Thyroid gland (tissue), 4 donors: ENCODE results near the gene CTNNBL1.

Experiments used
- POLR2A ChIP-seq, 2 donors: fragments of 450-650 bp; IDR thresholded peaks; one replicate each; pipeline ENCODE4 v1.6.1; 2017; ENCODE audit warnings: antibody characterized with exemption in 2 of 2, mild to moderate bottlenecking in 2 of 2, moderate library complexity in 1 of 2
- TF ChIP-seq, protein P1 (sequence below), 6 experiments: fragments of 200-600 bp in 3 of 6; fragments of 450-650 bp in 3 of 6; sonication (generic) in 3 of 6; IDR thresholded peaks; one replicate each; pipeline ENCODE4 v1.5.1; 2016 to 2019; ENCODE audit warnings: antibody characterized with exemption in 6 of 6, mild to moderate bottlenecking in 2 of 6, inconsistent platforms in 1 of 6, moderate library complexity in 1 of 6

DNA sequence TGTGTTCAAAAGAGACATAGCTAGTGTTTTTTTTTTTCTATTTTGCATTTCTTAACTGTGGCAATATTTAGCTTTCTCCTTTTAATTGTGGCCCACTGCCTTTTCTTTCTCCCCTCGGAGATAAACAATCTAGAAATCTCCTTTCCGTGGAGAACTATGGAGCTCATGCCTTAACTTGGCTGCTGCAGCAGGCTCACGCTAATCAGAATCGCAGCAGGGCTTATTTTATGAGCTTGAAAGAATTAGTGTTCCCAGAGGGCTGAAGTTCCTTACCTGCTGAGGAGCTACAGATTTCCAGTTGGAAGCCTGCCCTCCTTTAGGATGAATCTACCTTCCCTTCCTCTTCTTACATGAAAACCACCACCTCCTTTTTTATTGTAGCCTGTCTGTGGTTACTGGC is 35.6 kb downstream of the CTNNBL1 start:
- TF ChIP-seq, protein P1, sequence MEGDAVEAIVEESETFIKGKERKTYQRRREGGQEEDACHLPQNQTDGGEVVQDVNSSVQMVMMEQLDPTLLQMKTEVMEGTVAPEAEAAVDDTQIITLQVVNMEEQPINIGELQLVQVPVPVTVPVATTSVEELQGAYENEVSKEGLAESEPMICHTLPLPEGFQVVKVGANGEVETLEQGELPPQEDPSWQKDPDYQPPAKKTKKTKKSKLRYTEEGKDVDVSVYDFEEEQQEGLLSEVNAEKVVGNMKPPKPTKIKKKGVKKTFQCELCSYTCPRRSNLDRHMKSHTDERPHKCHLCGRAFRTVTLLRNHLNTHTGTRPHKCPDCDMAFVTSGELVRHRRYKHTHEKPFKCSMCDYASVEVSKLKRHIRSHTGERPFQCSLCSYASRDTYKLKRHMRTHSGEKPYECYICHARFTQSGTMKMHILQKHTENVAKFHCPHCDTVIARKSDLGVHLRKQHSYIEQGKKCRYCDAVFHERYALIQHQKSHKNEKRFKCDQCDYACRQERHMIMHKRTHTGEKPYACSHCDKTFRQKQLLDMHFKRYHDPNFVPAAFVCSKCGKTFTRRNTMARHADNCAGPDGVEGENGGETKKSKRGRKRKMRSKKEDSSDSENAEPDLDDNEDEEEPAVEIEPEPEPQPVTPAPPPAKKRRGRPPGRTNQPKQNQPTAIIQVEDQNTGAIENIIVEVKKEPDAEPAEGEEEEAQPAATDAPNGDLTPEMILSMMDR (IDR thresholded peaks at IDR 0.05): no peak
- no peak for TF ChIP-seq POLR2A (IDR thresholded peaks at IDR 0.05)
